K562 (cell line): ENCODE measurements around the gene CLCNKA. TPM values are rescaled to one million over a fixed set of nuclear protein-coding genes. Genes with fewer than 3 reads are reported as not detected.

Experiments
- CAMTA2 ChIP-seq: fragments of 250-450 bp; sonication (Bioruptor Pico); conservative IDR thresholded peaks from 2 replicates; pipeline ENCODE4 v1.5.1; 2022
- DDX20 ChIP-seq: fragments of 450-650 bp; IDR thresholded peaks from 2 replicates; pipeline ENCODE4 v1.6.1; 2016; ENCODE audit warnings: missing genetic modification characterization, low read depth, mild to moderate bottlenecking, missing compliant biosample characterization, moderate library complexity
- EZH2 ChIP-seq: IDR thresholded peaks from 2 replicates; pipeline ENCODE4 v1.6.1; 2012; ENCODE audit warnings: low read depth, mild to moderate bottlenecking, inconsistent platforms, low read length, borderline replicate concordance
- MEF2A ChIP-seq: IDR thresholded peaks from 2 replicates; pipeline ENCODE4 v1.6.1; 2011; ENCODE audit warnings: low read depth, mild to moderate bottlenecking, low read length, moderate library complexity; ENCODE audit not compliant: control insufficient read depth
- MTA2 ChIP-seq: fragments of 450-650 bp; IDR thresholded peaks from 2 replicates; pipeline ENCODE4 v1.6.1; 2016; ENCODE audit warnings: low read depth
- MXI1 ChIP-seq: IDR thresholded peaks from 2 replicates; pipeline ENCODE4 v1.6.1; 2011; ENCODE audit warnings: low read depth, mild to moderate bottlenecking, improper control_type of control experiment, low read length
- PCBP1 ChIP-seq: fragments of 200-400 bp; formaldehyde crosslinking; IDR thresholded peaks from 2 replicates; pipeline ENCODE4 v1.6.1; 2018; ENCODE audit warnings: mild to moderate bottlenecking, low read depth, low read length; ENCODE audit not compliant: poor library complexity, severe bottlenecking
- POLR3G ChIP-seq: IDR thresholded peaks from 2 replicates; pipeline ENCODE4 v1.6.1; 2011; ENCODE audit not compliant: insufficient read length, insufficient replicate concordance; ENCODE audit errors: extremely low read depth
- SAFB ChIP-seq: fragments of 200-400 bp; formaldehyde crosslinking; IDR thresholded peaks from 2 replicates; pipeline ENCODE4 v1.6.1; 2017; ENCODE audit warnings: low read depth, low read length, borderline replicate concordance
- TAF15 ChIP-seq: fragments of 200-400 bp; formaldehyde crosslinking; IDR thresholded peaks from 2 replicates; pipeline ENCODE4 v1.6.1; 2017; ENCODE audit warnings: mild to moderate bottlenecking, low read depth, low read length, moderate library complexity
- TAF9B ChIP-seq: fragments of 450-650 bp; IDR thresholded peaks from 2 replicates; pipeline ENCODE4 v1.6.1; 2018; ENCODE audit warnings: mild to moderate bottlenecking; ENCODE audit not compliant: partially characterized antibody
- TCF3 ChIP-seq: sonication (generic); formaldehyde crosslinking; IDR thresholded peaks from 2 replicates; pipeline ENCODE4 v1.4.0; 2020; ENCODE audit warnings: mild to moderate bottlenecking, missing genetic modification reagents
- TCF7L2 ChIP-seq: fragments of 150-350 bp; IDR thresholded peaks from 2 replicates; pipeline ENCODE4 v1.6.1; 2016; ENCODE audit warnings: low read depth, mild to moderate bottlenecking, low read length, moderate library complexity
- ZNF263 ChIP-seq: sonication (generic); formaldehyde crosslinking; IDR thresholded peaks from 2 replicates; pipeline ENCODE4 v1.8.0; 2022; ENCODE audit warnings: mild to moderate bottlenecking, missing genetic modification reagents, borderline replicate concordance
- ZNF274 ChIP-seq: IDR thresholded peaks from 2 replicates; pipeline ENCODE4 v1.6.1; 2011; ENCODE audit warnings: low read depth, mild to moderate bottlenecking, low read length, moderate library complexity, borderline replicate concordance
- ZNF584 ChIP-seq: fragments of 200-800 bp; sonication (Bioruptor generic); IDR thresholded peaks from 2 replicates; pipeline ENCODE4 v1.6.1; 2016; ENCODE audit warnings: low read depth, mild to moderate bottlenecking, missing genetic modification characterization, missing compliant biosample characterization
- ZNF707 ChIP-seq: fragments of 250-450 bp; sonication (Bioruptor Pico); conservative IDR thresholded peaks from 2 replicates; pipeline ENCODE4 v1.8.0; 2022; ENCODE audit warnings: inconsistent platforms, mild to moderate bottlenecking, moderate library complexity
- polyA plus RNA-seq, 8 experiments: library from polyadenylated mRNA; depleted of rRNA in 4 of 8; stranded (reverse) in 5 of 8; unstranded in 3 of 8; fragments of >200 nt; fragmentation: Nextera tagmentation in 2 of 8; fragmentation: Illumina TruSeq in 1 of 8; extraction: Ambion mirVana in 2 of 8; extraction: Trizol in 1 of 8; gene quantifications; 2 replicates each; pipeline versions ENCODE4 v1.2.1 to v1.2.3, GENCODE V29; 2011 to 2014; ENCODE audit warnings: inconsistent platforms in 1 of 8, missing spikeins in 1 of 8
- total RNA-seq, 7 experiments: library from RNA; depleted of rRNA in 6 of 7; stranded (reverse); fragments of >200 nt in 6 of 7; fragmentation: Illumina TruSeq in 2 of 7; extraction: Trizol in 2 of 7; gene quantifications; 2 replicates each; pipeline versions ENCODE4 v1.2.1 to v1.2.3, GENCODE V29; 2011 to 2021; ENCODE audit warnings: low replicate concordance in 1 of 7
- TF ChIP-seq, protein P1 (sequence below), 2 experiments: fragments of 150-350 bp in 1 of 2; IDR thresholded peaks; 2 replicates each; pipeline ENCODE4 v1.6.1; 2012 to 2016; ENCODE audit warnings: low read depth in 2 of 2, low read length in 2 of 2, mild to moderate bottlenecking in 1 of 2, moderate library complexity in 1 of 2
- TF ChIP-seq, protein P2 (sequence below): sonication (generic); formaldehyde crosslinking; IDR thresholded peaks from 2 replicates; pipeline ENCODE4 v1.9.0; 2022; ENCODE audit warnings: mild to moderate bottlenecking, missing genetic modification reagents
- TF ChIP-seq, protein P3 (sequence below), 2 experiments: fragments of 450-650 bp in 1 of 2; IDR thresholded peaks; 2 replicates each; pipeline ENCODE4 v1.6.1; 2011 to 2017; ENCODE audit warnings: low read depth in 2 of 2, antibody characterized with exemption in 1 of 2, borderline replicate concordance in 1 of 2, low read length in 1 of 2, mild to moderate bottlenecking in 1 of 2, mixed read lengths in 1 of 2; ENCODE audit not compliant: control insufficient read depth in 1 of 2

The CLCNKA gene
- total and polyA plus RNA-seq, 9 of the 15 experiments (the other 6 are each of a cell fraction or from before 2014, with no cell fraction given): 0.03 to 0.37 (median 0.10) TPM; not detected in 3

DNA sequence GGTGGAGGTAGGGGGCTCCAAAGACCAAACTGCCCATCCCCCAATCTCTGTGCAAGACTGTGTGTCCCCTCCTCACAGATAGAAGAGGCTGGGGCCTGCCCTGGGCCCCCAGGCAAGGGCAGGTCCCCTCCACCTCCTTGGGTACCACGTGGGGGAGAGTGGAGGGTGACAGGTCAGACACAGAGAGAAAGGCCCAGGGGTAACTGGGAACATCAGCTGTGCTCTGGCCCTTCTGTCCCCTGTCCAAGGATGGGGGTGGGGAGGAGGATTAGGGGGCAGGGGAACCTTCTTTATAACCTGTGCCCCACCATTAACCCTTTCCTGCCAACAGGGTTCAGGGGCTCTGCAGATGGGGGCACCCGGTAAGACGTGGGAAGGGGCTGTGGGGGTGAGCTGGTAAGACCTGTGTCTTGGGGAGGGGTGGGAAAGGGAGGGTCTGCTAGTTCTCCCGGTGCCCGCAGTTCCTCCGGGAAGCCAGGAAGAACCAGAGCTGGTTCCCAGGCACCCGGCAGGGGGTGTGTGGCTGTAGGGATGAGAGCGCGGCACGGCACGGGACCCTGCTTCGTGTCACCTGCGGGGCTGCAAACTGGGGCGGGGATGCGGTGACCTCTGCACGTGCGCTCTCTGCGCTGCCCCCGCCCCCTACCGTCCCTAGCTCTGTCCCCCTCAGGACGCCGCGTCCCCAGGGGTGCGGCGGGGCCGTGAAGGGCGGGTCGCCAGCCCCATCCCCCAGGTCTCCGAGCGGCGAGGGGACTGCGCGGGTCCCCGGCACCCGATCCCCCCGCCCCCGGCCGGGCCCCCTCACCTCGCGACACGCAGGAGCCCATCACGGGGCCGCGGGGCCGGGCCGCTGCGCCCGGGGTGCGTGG lies 51.0 kb downstream of the CLCNKA start (continued):
- TF ChIP-seq, protein P1, sequence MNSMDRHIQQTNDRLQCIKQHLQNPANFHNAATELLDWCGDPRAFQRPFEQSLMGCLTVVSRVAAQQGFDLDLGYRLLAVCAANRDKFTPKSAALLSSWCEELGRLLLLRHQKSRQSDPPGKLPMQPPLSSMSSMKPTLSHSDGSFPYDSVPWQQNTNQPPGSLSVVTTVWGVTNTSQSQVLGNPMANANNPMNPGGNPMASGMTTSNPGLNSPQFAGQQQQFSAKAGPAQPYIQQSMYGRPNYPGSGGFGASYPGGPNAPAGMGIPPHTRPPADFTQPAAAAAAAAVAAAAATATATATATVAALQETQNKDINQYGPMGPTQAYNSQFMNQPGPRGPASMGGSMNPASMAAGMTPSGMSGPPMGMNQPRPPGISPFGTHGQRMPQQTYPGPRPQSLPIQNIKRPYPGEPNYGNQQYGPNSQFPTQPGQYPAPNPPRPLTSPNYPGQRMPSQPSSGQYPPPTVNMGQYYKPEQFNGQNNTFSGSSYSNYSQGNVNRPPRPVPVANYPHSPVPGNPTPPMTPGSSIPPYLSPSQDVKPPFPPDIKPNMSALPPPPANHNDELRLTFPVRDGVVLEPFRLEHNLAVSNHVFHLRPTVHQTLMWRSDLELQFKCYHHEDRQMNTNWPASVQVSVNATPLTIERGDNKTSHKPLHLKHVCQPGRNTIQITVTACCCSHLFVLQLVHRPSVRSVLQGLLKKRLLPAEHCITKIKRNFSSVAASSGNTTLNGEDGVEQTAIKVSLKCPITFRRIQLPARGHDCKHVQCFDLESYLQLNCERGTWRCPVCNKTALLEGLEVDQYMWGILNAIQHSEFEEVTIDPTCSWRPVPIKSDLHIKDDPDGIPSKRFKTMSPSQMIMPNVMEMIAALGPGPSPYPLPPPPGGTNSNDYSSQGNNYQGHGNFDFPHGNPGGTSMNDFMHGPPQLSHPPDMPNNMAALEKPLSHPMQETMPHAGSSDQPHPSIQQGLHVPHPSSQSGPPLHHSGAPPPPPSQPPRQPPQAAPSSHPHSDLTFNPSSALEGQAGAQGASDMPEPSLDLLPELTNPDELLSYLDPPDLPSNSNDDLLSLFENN (IDR thresholded peaks at IDR 0.05; ENCODE audit: low read depth in 2 of 2, low read length in 2 of 2): no peak
- TF ChIP-seq MTA2 (no peak), SAFB (0 out of 2 replicates have a peak, but pooled peaks have one; percentile 37), POLR3G (no peak), TAF15 (no peak), CAMTA2 (CRISPR knock-in tag) (no peak), TCF7L2 (no peak), TAF9B (no peak), MEF2A (no peak), PCBP1 (peak; percentile 78), ZNF274 (no peak), DDX20 (tag) (no peak), ZNF584 (CRISPR knock-in tag) (no peak), MXI1 (no peak), EZH2 (no peak), ZNF707 (no peak), ZNF263 (CRISPR knock-in tag) (no peak), TCF3 (CRISPR knock-in tag) (no peak)
- TF ChIP-seq, protein P2, sequence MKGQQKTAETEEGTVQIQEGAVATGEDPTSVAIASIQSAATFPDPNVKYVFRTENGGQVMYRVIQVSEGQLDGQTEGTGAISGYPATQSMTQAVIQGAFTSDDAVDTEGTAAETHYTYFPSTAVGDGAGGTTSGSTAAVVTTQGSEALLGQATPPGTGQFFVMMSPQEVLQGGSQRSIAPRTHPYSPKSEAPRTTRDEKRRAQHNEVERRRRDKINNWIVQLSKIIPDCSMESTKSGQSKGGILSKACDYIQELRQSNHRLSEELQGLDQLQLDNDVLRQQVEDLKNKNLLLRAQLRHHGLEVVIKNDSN (CRISPR knock-in tag): no peak
- TF ChIP-seq, protein P3, sequence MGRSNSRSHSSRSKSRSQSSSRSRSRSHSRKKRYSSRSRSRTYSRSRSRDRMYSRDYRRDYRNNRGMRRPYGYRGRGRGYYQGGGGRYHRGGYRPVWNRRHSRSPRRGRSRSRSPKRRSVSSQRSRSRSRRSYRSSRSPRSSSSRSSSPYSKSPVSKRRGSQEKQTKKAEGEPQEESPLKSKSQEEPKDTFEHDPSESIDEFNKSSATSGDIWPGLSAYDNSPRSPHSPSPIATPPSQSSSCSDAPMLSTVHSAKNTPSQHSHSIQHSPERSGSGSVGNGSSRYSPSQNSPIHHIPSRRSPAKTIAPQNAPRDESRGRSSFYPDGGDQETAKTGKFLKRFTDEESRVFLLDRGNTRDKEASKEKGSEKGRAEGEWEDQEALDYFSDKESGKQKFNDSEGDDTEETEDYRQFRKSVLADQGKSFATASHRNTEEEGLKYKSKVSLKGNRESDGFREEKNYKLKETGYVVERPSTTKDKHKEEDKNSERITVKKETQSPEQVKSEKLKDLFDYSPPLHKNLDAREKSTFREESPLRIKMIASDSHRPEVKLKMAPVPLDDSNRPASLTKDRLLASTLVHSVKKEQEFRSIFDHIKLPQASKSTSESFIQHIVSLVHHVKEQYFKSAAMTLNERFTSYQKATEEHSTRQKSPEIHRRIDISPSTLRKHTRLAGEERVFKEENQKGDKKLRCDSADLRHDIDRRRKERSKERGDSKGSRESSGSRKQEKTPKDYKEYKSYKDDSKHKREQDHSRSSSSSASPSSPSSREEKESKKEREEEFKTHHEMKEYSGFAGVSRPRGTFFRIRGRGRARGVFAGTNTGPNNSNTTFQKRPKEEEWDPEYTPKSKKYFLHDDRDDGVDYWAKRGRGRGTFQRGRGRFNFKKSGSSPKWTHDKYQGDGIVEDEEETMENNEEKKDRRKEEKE (IDR thresholded peaks at IDR 0.05; ENCODE audit: borderline replicate concordance in 1 of 2, control insufficient read depth in 1 of 2, low read depth in 2 of 2, low read length in 1 of 2): no peak
